SK-N-SH (cell line): ENCODE results near the gene CLPSL1.

Experiments used
- CTCF ChIP-seq: fragments of 200-600 bp; sonication (generic); IDR thresholded peaks from 2 replicates; pipeline ENCODE4 v1.6.1; 2017; ENCODE audit warnings: antibody characterized with exemption, mild to moderate bottlenecking, moderate library complexity
- EP300 ChIP-seq, 2 experiments: IDR thresholded peaks; 2 replicates each; pipeline versions ENCODE4 v1.4.0 to v1.6.1; 2012; ENCODE audit warnings: borderline replicate concordance in 1 of 2, low read depth in 1 of 2, low read length in 1 of 2
- EZH2phosphoT487 ChIP-seq: fragments of 200-600 bp; sonication (generic); IDR thresholded peaks from 2 replicates; pipeline ENCODE4 v1.6.1; 2017; ENCODE audit warnings: low read depth, mixed run types, mild to moderate bottlenecking, antibody characterized with exemption, moderate library complexity, borderline replicate concordance
- GATA2 ChIP-seq: sonication (generic); formaldehyde crosslinking; IDR thresholded peaks from 2 replicates; pipeline ENCODE4 v1.5.0; 2020; ENCODE audit warnings: mild to moderate bottlenecking, missing genetic modification reagents
- JUND ChIP-seq: IDR thresholded peaks from 2 replicates; pipeline ENCODE4 v1.4.0; 2012
- MAX ChIP-seq: IDR thresholded peaks from 2 replicates; pipeline ENCODE4 v1.4.0; 2012; ENCODE audit warnings: low read depth
- RAD21 ChIP-seq: IDR thresholded peaks from 2 replicates; pipeline ENCODE4 v1.6.1; 2012; ENCODE audit warnings: mild to moderate bottlenecking, low read length
- SMC3 ChIP-seq: IDR thresholded peaks from 2 replicates; pipeline ENCODE4 v1.6.1; 2012; ENCODE audit warnings: low read depth, low read length, improper control_type of control experiment
- USF2 ChIP-seq: fragments of 150-350 bp; IDR thresholded peaks from 2 replicates; pipeline ENCODE4 v1.6.1; 2017; ENCODE audit warnings: antibody characterized with exemption, low read length, low read depth, borderline replicate concordance
- ZBTB33 ChIP-seq: IDR thresholded peaks from 2 replicates; pipeline ENCODE4 v1.4.0; 2012; ENCODE audit warnings: low read depth, borderline replicate concordance

- no peak for TF ChIP-seq CTCF
- TF ChIP-seq ZBTB33 = no peak
- TF ChIP-seq GATA2 = no peak
- no peak for TF ChIP-seq USF2
- TF ChIP-seq MAX = no peak
- no peak for TF ChIP-seq EP300 (IDR thresholded peaks at IDR 0.05; ENCODE audit: borderline replicate concordance in 1 of 2, low read depth in 1 of 2, low read length in 1 of 2)
- TF ChIP-seq RAD21 = no peak
- TF ChIP-seq SMC3 = no peak
- no peak for TF ChIP-seq EZH2phosphoT487
- no peak for TF ChIP-seq JUND
Observed at GRCh38 chr6:35759426-35759825, 21.4 kb upstream of the CLPSL1 start.
